AG10803 (cell line): ENCODE measurements around the gene MRPL27.
A peak's percentile ranks its signal among the peaks of the same experiment; 100 is the strongest.

Source experiments
- DNase-seq: peaks from one replicate; pipeline ENCODE4 v3.0.0; 2010; ENCODE audit warnings: low read depth
- H3K4me3 ChIP-seq: 2 replicates; pipeline ENCODE4 v1.5.1; 2011; ENCODE audit warnings: mild to moderate bottlenecking, low read length, control low read depth
- CTCF ChIP-seq: conservative IDR thresholded peaks from 2 replicates; pipeline ENCODE4 v1.5.1; 2011; ENCODE audit warnings: mild to moderate bottlenecking, low read length, control low read depth, inconsistent platforms

Gene MRPL27

DNA sequence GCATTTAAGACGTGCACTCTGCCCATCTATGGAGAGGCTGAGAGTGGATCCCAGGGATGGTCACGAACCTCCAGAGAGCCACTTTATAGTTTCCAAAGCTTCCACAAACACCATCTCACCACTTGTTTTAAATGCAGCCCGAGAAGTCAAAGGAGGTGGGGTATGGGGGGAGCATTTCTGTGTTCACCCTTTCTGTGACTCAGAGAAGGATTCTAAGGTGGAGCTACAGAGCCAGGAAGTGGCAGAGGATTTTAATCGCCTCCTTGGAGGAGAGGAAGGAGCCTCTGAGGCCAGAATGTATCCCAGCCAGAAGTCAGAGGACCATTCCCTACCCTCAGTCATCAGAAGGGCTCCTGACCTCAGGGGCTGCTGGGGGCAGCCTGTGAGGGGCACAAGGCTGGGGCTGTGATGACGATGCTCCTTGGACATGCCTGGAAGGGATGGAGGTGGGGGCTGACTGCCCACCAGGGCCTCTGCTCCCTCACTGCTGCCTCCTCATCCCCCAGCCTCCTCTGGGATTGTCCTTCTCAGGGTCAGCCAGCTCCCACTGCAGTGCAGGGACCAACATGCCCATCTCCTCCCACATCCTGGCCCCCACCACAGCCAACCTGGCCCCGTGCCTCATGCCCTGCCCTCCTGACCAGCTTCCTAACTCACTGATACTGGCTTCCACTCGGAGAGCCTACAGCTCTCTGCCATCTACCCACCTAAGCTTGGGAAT, 24.3 kb downstream of the MRPL27 start:
- DNase-seq, result peak; percentile 36
- peak overlapping the region; percentile 15; the same call in 1 of the 2 replicates for H3K4me3 ChIP-seq
- no peak for TF ChIP-seq CTCF

DNA sequence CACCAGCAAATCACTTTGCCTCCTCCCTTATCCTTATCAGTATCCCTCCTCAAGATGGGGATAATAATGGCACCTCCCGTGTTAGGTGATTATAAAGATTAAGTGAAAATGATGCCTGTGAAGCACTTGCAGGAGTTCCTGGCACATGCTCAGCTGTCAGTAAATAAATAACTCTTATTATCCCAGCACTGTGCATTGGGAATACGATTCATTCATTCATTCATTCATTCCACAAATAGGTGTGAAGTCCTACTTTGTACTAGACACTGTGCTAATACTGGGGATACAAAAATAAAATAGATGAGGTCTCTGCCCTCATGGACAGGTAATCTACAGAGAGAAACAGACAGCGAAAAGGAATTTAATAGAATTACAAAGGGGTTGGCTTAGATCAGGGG, 25.1 kb downstream of the MRPL27 start:
- DNase-seq, result no peak
- H3K4me3 ChIP-seq, result peak overlapping the region; percentile 87
- no peak for TF ChIP-seq CTCF

DNA sequence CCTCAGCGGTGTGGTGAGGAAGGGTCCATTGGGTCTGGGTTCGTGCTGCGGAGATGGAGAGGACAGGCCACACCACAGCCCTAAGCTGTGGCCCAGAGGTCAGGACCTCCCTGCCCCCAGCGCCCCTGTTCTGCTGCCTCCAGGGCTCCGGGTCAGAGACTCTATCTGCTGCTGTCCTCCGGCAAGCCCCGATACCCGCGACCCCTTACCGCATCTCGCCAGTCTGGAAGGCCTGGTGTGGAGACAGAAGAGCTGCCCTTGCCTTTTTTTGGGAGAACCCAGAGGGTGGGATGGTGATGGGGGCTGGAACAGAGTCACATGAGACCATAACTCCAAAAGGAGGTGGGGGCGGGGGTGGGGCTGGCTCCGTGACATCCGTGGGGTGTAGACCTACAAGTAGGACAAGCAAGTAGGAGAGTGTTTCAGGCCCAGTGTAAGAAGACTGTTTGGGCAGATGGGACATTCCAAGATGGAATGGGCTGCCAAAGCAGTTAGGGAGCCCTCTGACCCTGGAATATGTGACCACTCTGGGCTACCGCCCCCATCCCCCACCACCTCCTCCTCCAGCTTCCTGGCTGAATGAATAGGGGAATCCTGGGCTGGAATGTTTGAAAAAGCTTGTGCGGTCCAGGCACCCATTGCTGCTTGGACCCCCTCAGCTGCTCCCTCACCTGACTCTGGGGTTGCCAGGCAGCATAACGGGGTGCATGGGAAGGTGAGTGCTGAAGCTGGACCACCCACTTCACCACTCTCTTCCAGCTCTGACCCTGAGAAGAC, 25.7 kb downstream of the MRPL27 start:
- H3K4me3 ChIP-seq, result peak overlapping the region; percentile 87
- TF ChIP-seq CTCF, result no peak
- DNase-seq, result no peak

GRCh38 chr17:50346313-50347116, 26.5 kb downstream of the MRPL27 start:
- TF ChIP-seq CTCF, result no peak
- H3K4me3 ChIP-seq, result peak overlapping the region; percentile 87
- peak; percentile 16 for DNase-seq

DNA sequence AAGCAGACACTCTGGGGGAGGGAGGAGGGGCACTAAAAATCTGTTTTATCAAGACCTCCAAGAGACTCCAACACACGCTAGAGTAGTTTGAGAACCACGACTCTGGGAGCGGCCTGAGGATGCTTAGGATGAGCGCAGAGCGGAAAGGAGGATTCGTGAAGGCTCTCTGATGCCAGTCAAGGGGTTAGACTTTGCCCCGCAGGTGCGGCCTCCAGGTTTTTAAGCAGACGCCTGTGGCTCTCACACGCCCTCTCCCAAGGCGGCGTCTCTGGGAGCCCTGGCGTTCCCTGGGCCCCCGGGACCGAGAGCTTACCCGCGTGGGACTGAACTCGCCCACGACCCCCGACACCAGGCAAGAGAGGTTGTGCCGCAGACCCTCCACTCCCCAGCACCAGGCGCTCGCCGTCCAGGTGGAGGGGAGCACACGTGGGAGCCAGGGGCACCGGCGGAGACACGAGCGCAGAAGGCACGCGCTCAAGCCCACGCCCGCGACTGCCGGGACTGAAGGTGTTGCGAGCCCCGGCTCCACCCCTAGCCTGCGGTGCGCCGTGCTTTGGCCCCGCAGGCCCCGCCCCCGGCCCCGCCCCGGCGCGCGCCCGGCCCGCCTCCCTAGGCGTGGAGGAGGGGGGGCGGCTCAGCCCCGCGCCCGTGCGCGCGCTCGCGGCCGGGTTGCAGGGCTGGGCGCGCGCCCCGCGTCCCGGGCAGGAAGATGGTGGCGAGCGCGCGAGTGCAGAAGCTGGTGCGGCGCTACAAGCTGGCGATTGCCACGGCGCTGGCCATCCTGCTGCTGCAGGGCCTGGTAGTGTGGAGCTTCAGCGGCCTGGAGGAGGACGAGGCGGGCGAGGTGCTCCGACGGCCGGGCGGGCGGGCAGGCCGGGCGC, 27.3 kb downstream of the MRPL27 start, which contains the start of gene XYLT2:
Gene XYLT2 (plus strand): TSS at position 695 of the 881 bp plus-strand sequence. CDS start 15 bp downstream, at position 710.
- peak within 1 kb of the TSS; percentile 87 for H3K4me3 ChIP-seq
- TF ChIP-seq CTCF, result no peak
- peak; percentile 83 for DNase-seq

- no peak for TF ChIP-seq CTCF
- H3K4me3 ChIP-seq, result no peak overlapping the region
- peak; percentile 19 for DNase-seq
Measured at GRCh38 chr17:50344731-50345365, 28.1 kb downstream of the MRPL27 start.
